ENCODE measurements around the gene POC1B. TPM values are rescaled to one million over a fixed set of nuclear protein-coding genes. Genes with fewer than 3 reads are reported as not detected.
"Not testable (repeated sequence)": the region's sequence is repeated elsewhere in the genome, so short reads cannot be mapped to it uniquely, and the experiment has no call there.

Gene POC1B
- total RNA-seq, 1 donor from 2014 or later, result 7.0 TPM

GRCh38 chr12:89476232-89476631 lies 49.6 kb downstream of the POC1B start:
- DNase-seq (no peak), ATAC-seq (ENCODE audit: poor library complexity) (no peak)
- intact Hi-C loops (cut with DNase I), result no loop called here

GRCh38 chr12:89475203-89475990 lies 50.5 kb downstream of the POC1B start:
- intact Hi-C loops (cut with DNase I), result no loop called here

GRCh38 chr12:89474615-89475014 lies 51.2 kb downstream of the POC1B start:
- intact Hi-C loops (cut with DNase I), result loop anchor here (5.0 kb wide), 1 partner anchor 53 kb away; the partner anchor contains the start of gene POC1B
- no peak for ATAC-seq (ENCODE audit: poor library complexity)
- DNase-seq, result no peak

More at GRCh38 chr12:89475203-89475990, 50.5 kb downstream of the POC1B start:
- DNase-seq (no peak), ATAC-seq (ENCODE audit: poor library complexity) (no peak)

GRCh38 chr12:89472508-89472907 lies 53.3 kb downstream of the POC1B start:
- ATAC-seq (ENCODE audit: poor library complexity) (no peak), DNase-seq (no peak)
- intact Hi-C loops (cut with DNase I), result loop anchor here (5.0 kb wide), 1 partner anchor 55 kb away; the partner anchor contains the start of gene POC1B

- DNase-seq (no peak), ATAC-seq (ENCODE audit: poor library complexity) (peak; percentile 79)
- intact Hi-C loops (cut with DNase I), result loop anchor here (5.0 kb wide), 1 partner anchor 56 kb away; the partner anchor contains the start of gene POC1B
Observed at GRCh38 chr12:89470741-89471509, 54.9 kb downstream of the POC1B start.

- no peak for DNase-seq
- no peak for ATAC-seq (ENCODE audit: poor library complexity)
- intact Hi-C loops (cut with DNase I), result loop anchor here (10.0 kb wide), 1 partner anchor 455 kb away; no protein-coding TSS in a partner anchor
Observed at GRCh38 chr12:89469361-89469760, 56.5 kb downstream of the POC1B start.

GRCh38 chr12:89468648-89469326 lies 57.1 kb downstream of the POC1B start:
- ATAC-seq (ENCODE audit: poor library complexity), result no peak
- no peak for DNase-seq
- intact Hi-C loops (cut with DNase I), result loop anchor here (10.0 kb wide), 1 partner anchor 454 kb away; no protein-coding TSS in a partner anchor

- intact Hi-C loops (cut with DNase I), result loop anchor here (10.0 kb wide), 1 partner anchor 453 kb away; no protein-coding TSS in a partner anchor
- no peak for ATAC-seq (ENCODE audit: poor library complexity)
- no peak for DNase-seq
Observed at GRCh38 chr12:89468017-89468416, 57.8 kb downstream of the POC1B start.

GRCh38 chr12:89464974-89465592 lies 60.8 kb downstream of the POC1B start:
- intact Hi-C loops (cut with DNase I), result loop anchor here (10.0 kb wide), 1 partner anchor 450 kb away; no protein-coding TSS in a partner anchor
- ATAC-seq (ENCODE audit: poor library complexity) (no peak), DNase-seq (no peak)

- ATAC-seq (ENCODE audit: poor library complexity), result peak; percentile 94
- intact Hi-C loops (cut with DNase I), result loop anchor here (2.0 to 10.0 kb wide), 2 partner anchors 411 to 447 kb away; no protein-coding TSS in a partner anchor
- DNase-seq, result no peak
Observed at GRCh38 chr12:89461649-89462612, 63.9 kb downstream of the POC1B start.

- intact Hi-C loops (cut with DNase I), result loop anchor here (10.0 kb wide), 1 partner anchor 446 kb away; no protein-coding TSS in a partner anchor
- DNase-seq (no peak), ATAC-seq (ENCODE audit: poor library complexity) (peak; percentile 60)
Observed at GRCh38 chr12:89461190-89461589, 64.7 kb downstream of the POC1B start.

- ATAC-seq (ENCODE audit: poor library complexity); DNase-seq; intact Hi-C loops (cut with DNase I): not testable (repeated sequence)
Observed at GRCh38 chr12:89459279-89459678, 66.6 kb downstream of the POC1B start.

GRCh38 chr12:89456565-89456964 lies 69.3 kb downstream of the POC1B start:
- intact Hi-C loops (cut with DNase I), result no loop called here
- ATAC-seq (ENCODE audit: poor library complexity), result no peak

GRCh38 chr12:89454080-89454848 lies 71.6 kb downstream of the POC1B start:
- peak; percentile 61 for ATAC-seq (ENCODE audit: poor library complexity)
- DNase-seq, result no peak
- intact Hi-C loops (cut with DNase I), result loop anchor here (2.0 to 5.0 kb wide), 2 partner anchors 62 to 103 kb away; no protein-coding TSS in a partner anchor

More at GRCh38 chr12:89456565-89456964, 69.3 kb downstream of the POC1B start:
- DNase-seq, result no peak

- peak; percentile 90 for ATAC-seq (ENCODE audit: poor library complexity)
- DNase-seq, result no peak
Observed at GRCh38 chr12:89453121-89453978, 72.5 kb downstream of the POC1B start.

More at GRCh38 chr12:89453121-89453978, 72.5 kb downstream of the POC1B start:
- intact Hi-C loops (cut with DNase I), result loop anchor here (5.0 kb wide), 1 partner anchor 61 kb away; no protein-coding TSS in a partner anchor
